Keratinocyte (primary cell): Measurements from ENCODE around the gene CCNY.

Source experiments
- CTCF ChIP-seq, 3 experiments: IDR thresholded peaks in 1 of 3; conservative IDR thresholded peaks in 1 of 3; optimal IDR thresholded peaks in 1 of 3; 2 replicates in 2 of 3; 3 replicates in 1 of 3; pipeline versions ENCODE3 to v1.5.1; 2011; ENCODE audit warnings: low read length in 3 of 3, mild to moderate bottlenecking in 3 of 3, moderate library complexity in 2 of 3, control low read depth in 1 of 3, inconsistent platforms in 1 of 3; ENCODE audit not compliant: insufficient read depth in 2 of 3; ENCODE audit errors: extremely low read depth in 1 of 3
- EZH2 ChIP-seq: IDR thresholded peaks from one replicate; pipeline ENCODE4 v1.6.1; 2012; ENCODE audit warnings: inconsistent platforms, mild to moderate bottlenecking, low read length, moderate library complexity

GRCh38 chr10:35575640-35576039, 239.3 kb downstream of the CCNY start:
- TF ChIP-seq CTCF (optimal IDR thresholded peaks at IDR 0.05 in 1 of 3, IDR thresholded peaks at IDR 0.05 in 1 of 3, conservative IDR thresholded peaks at IDR 0.05 in 1 of 3; ENCODE audit: extremely low read depth in 1 of 3, insufficient read depth in 2 of 3, low read length in 3 of 3) = no peak
- TF ChIP-seq EZH2 = no peak
